Activated B cell treated with CpG ODN at 0.5 μM for 24 hours (primary cell): ENCODE measurements around the gene LRRC3. TPM values are rescaled to one million over a fixed set of nuclear protein-coding genes. Genes with fewer than 3 reads are reported as not detected.

Experiments used
- ATAC-seq: fragments of 200-7000 bp; cut with Tn5 transposase; one replicate; pipeline ENCODE4 v1.10.0; 2021; ENCODE audit warnings: low read depth, mild to moderate bottlenecking, moderate library complexity
- CTCF ChIA-PET: fragments of 350-600 bp; sonication (Branson Sonifier 250); formaldehyde crosslinking; loops from one replicate; lab custom pipeline; 2021; ENCODE audit warnings: antibody characterized with exemption; lab: Charles Lee
- POLR2A ChIA-PET: fragments of 350-600 bp; sonication (Branson Sonifier 250); formaldehyde crosslinking; loops from one replicate; lab custom pipeline; 2021; ENCODE audit warnings: antibody characterized with exemption; lab: Charles Lee
- DNase-seq: peaks from one replicate; pipeline ENCODE4 v3.0.0; 2022
- H3K27ac Mint-ChIP-seq: one replicate; pipeline ENCODE4 v1.8.0; 2020; ENCODE audit warnings: mixed read lengths
- H3K27me3 Mint-ChIP-seq: one replicate; pipeline ENCODE4 v1.8.0; 2021; ENCODE audit warnings: mixed read lengths
- H3K36me3 Mint-ChIP-seq: one replicate; pipeline ENCODE4 v1.8.0; 2021; ENCODE audit warnings: low read depth, mixed read lengths
- H3K4me1 Mint-ChIP-seq: one replicate; pipeline ENCODE4 v1.8.0; 2021; ENCODE audit warnings: mixed read lengths
- H3K4me3 Mint-ChIP-seq: one replicate; pipeline ENCODE4 v1.8.0; 2020; ENCODE audit warnings: mild to moderate bottlenecking, mixed read lengths
- H3K9me3 Mint-ChIP-seq: one replicate; pipeline ENCODE4 v1.8.0; 2020; ENCODE audit warnings: mixed read lengths
- CTCF ChIP-seq: fragments of 200-600 bp; IDR thresholded peaks from one replicate; pipeline ENCODE4 v1.8.0; 2022; ENCODE audit warnings: antibody characterized with exemption, mild to moderate bottlenecking
- intact Hi-C: fragments of 100-400 bp; cut with micrococcal nuclease; formaldehyde crosslinking; loops from one replicate; pipeline ENCODE4 v1.15.1; 2024
- total RNA-seq: library from RNA; stranded (reverse); gene quantifications from 2 replicates; pipeline ENCODE4 v1.2.3, GENCODE V29; 2022

The LRRC3 gene
- total RNA-seq, 1 donor from 2014 or later: 1.00 TPM

DNA sequence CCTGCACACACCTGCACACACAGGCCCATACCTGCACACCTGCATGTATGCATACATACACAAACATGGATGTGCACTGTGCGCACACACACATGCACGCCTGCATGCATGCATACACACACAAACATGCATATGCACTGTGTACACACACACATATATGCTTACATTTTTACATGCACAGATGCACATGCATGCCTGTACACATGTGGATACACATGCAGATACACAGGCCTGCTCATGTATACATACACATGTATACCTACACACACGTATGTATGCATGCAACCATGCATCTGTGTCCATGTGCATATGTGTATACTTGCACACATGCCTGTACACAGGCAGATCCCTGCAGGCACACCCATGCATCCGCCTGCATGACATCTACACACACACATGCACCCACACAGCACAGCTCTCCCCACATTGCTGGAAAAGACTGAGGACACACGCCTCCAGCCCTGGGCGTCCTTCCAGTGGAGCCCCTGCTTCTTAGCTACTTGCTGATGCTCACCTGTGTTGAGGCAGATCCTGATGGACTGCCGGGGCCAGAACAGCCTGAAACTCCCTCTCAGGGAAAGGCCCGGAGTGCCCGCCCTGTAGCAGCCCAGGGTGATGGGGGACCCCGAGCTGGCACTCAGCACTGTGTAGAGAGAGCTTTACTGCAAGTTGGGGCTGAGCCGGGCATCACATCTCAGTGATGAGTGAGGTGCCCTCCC lies 56.1 kb downstream of the LRRC3 start:
- DNase-seq (no peak), ATAC-seq (no peak)
- CTCF ChIA-PET: interaction anchor here (0.5 to 2.2 kb wide), 11 partner anchors 9 to 626 kb away, joined by 3 to 32 read pairs (median 4); no protein-coding TSS in a partner anchor
- peaks cover 1% of the 10 kb centered on the region for H3K4me1 Mint-ChIP-seq
- intact Hi-C loops: loop anchor here (2.0 to 10.0 kb wide), 3 partner anchors 363 to 619 kb away; partner anchors contain the start of genes PTTG1IP and SLX9
- no peak for TF ChIP-seq CTCF
- peaks cover 10% of the 10 kb centered on the region for H3K27me3 Mint-ChIP-seq
- no peak overlapping the region for H3K27ac Mint-ChIP-seq
- H3K36me3 Mint-ChIP-seq: no peaks in the 10 kb centered on the region
- no peak overlapping the region for H3K4me3 Mint-ChIP-seq
- POLR2A ChIA-PET: no interaction called here
- H3K9me3 Mint-ChIP-seq: no peaks in the 10 kb centered on the region

Other genes starting within 250 kb of the LRRC3 start
- gene ICOSLG, start 214.6 kb upstream of the LRRC3 start, total RNA-seq: 36.4 and 40.9 TPM in 2 replicates
- gene DNMT3L, start 193.6 kb upstream of the LRRC3 start, total RNA-seq: not detected in 2 replicates
- 0.10 TPM in 1 of 2 replicates, not detected in the other for gene AIRE, start 169.6 kb upstream of the LRRC3 start, total RNA-seq
- gene PFKL, start 155.5 kb upstream of the LRRC3 start, total RNA-seq: 167 and 174 TPM in 2 replicates
- 50.6 and 62.3 TPM in 2 replicates for gene CFAP410, start 116.1 kb upstream of the LRRC3 start, total RNA-seq
- 2.4 and 3.9 TPM in 2 replicates for gene TRPM2, start 101.9 kb upstream of the LRRC3 start, total RNA-seq
- not detected in 2 replicates for gene KRTAP10-1, start 84.7 kb downstream of the LRRC3 start, total RNA-seq
- not detected in 2 replicates for gene KRTAP10-2, start 96.0 kb downstream of the LRRC3 start, total RNA-seq
- not detected in 2 replicates for gene KRTAP10-3, start 103.3 kb downstream of the LRRC3 start, total RNA-seq
- not detected in 2 replicates for gene KRTAP10-4, start 118.2 kb downstream of the LRRC3 start, total RNA-seq
- gene KRTAP10-5, start 125.1 kb downstream of the LRRC3 start, total RNA-seq: not detected in 2 replicates
- not detected in 2 replicates for gene KRTAP10-6, start 137.0 kb downstream of the LRRC3 start, total RNA-seq
- not detected in 2 replicates for gene KRTAP10-7, start 145.1 kb downstream of the LRRC3 start, total RNA-seq
- gene KRTAP10-8, start 156.6 kb downstream of the LRRC3 start, total RNA-seq: not detected in 2 replicates
- not detected in 2 replicates for gene KRTAP10-9, start 171.6 kb downstream of the LRRC3 start, total RNA-seq
- gene KRTAP10-10, start 181.8 kb downstream of the LRRC3 start, total RNA-seq: not detected in 2 replicates
- not detected in 2 replicates for gene KRTAP10-11, start 190.9 kb downstream of the LRRC3 start, total RNA-seq
- not detected in 2 replicates for gene KRTAP12-4, start 199.1 kb downstream of the LRRC3 start, total RNA-seq
- gene KRTAP12-3, start 202.4 kb downstream of the LRRC3 start, total RNA-seq: not detected in 2 replicates
- gene KRTAP12-2, start 211.4 kb downstream of the LRRC3 start, total RNA-seq: not detected in 2 replicates
- gene KRTAP12-1, start 226.7 kb downstream of the LRRC3 start, total RNA-seq: not detected in 2 replicates
- gene KRTAP10-12, start 241.7 kb downstream of the LRRC3 start, total RNA-seq: not detected in 2 replicates